IPS DF 4.7 (cell line): ENCODE data around the gene ELOA2.
"Not testable (repeated sequence)": the region's sequence is repeated elsewhere in the genome, so short reads cannot be mapped to it uniquely, and the experiment has no call there.

Source experiments
- DNase-seq: peaks from one replicate; pipeline ENCODE4 v3.0.0-alpha.2; 2013; ENCODE audit warnings: low spot score; ENCODE audit errors: extremely low read depth

Gene ELOA2, protein sequence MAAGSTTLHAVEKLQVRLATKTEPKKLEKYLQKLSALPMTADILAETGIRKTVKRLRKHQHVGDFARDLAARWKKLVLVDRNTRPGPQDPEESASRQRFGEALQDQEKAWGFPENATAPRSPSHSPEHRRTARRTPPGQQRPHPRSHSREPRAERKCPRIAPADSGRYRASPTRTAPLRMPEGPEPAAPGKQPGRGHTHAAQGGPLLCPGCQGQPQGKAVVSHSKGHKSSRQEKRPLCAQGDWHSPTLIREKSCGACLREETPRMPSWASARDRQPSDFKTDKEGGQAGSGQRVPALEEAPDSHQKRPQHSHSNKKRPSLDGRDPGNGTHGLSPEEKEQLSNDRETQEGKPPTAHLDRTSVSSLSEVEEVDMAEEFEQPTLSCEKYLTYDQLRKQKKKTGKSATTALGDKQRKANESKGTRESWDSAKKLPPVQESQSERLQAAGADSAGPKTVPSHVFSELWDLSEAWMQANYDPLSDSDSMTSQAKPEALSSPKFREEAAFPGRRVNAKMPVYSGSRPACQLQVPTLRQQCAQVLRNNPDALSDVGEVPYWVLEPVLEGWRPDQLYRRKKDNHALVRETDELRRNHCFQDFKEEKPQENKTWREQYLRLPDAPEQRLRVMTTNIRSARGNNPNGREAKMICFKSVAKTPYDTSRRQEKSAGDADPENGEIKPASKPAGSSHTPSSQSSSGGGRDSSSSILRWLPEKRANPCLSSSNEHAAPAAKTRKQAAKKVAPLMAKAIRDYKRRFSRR

GRCh38 chr18:47035156-47035671, at the start of gene ELOA2:
ELOA2 (minus strand) TSS chr18:47035621; CDS start chr18:47035264, 357 bp downstream.
- DNase-seq = no peak

DNA sequence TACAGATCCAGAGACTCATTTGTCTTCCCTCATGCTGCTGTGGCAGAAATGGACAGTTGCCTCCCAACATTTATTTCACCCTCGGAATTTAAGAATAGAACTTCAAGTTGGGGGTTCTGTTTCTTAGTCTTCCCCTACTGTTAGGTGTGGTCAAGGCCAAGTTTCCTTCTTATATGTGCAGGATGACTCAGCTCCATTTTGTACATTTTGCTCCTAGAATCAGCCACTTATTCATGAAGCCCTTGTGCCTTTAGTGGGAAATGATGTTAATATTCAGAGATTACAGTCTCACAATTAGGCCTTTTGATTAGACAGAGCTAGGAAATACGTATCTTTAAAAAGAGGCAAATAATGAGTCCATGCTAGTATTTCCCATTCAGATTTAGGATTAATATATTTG, 46.2 kb upstream of the ELOA2 start:
- DNase-seq = no peak

- no peak for DNase-seq
These were observed 45.5 kb upstream of the ELOA2 start for GRCh38 chr18:47080872-47081271.

- DNase-seq = no peak
These were observed 41.7 kb upstream of the ELOA2 start for GRCh38 chr18:47077111-47077510.

DNA sequence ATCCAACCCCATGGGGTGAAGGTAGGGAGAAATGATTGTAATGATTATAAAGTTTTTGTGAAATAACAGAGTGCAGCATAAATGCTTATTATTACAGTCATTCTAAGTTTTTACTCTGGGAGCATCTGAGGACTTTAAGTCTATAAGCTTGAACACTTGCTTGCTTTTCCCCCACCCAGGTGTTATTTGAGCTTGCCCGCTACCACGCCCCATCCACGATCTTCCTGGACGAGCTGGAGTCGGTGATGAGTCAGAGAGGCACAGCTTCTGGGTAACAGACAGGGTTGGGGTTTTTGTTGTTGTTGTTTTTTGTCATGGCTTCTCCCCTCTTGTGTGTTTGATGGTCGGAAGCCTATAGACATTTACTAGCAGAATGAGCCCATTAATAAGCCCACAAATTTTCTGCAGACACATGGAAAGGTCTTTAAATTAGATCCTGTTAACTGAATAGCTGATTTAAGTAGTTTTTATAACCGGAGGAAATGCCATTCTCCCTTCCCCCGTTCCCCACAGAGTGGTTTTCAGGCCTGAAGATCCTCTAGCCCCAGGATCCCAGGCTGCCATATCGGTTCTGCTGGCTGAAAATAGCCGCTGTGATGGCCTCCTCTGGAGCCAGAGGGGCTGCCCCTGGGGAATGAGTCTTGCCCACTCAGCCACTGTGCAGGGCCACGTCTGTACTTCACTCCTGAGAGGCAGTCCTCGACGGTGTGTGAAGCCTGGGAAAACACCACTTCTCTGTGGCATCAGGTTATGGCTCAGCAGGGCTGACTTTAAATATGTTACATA, 39.9 kb upstream of the ELOA2 start:
- DNase-seq = no peak

GRCh38 chr18:47067648-47068047, 32.2 kb upstream of the ELOA2 start:
- no peak for DNase-seq

DNA sequence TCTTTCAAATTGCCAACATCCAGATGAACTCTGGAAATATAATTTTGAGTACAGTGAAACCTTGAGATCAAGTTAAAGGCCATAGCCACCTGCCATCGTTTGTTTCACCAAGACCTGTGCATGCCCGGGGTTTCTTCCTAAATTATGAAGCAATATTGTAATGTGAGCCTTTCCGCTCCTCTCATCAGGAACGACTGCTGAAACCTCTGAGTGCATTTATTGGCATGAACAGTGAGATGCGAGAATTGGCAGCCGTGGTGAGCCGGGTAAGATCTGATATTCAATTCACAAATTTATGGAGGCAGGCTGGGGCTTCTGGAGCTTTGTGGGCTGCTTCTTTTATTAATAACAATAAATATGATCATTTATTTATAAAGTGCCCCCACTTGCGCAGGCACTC, 27.7 kb upstream of the ELOA2 start:
- DNase-seq = no peak

GRCh38 chr18:47062471-47062870, 27.1 kb upstream of the ELOA2 start:
- no peak for DNase-seq

GRCh38 chr18:47054369-47054768, 18.9 kb upstream of the ELOA2 start:
- no peak for DNase-seq

DNA sequence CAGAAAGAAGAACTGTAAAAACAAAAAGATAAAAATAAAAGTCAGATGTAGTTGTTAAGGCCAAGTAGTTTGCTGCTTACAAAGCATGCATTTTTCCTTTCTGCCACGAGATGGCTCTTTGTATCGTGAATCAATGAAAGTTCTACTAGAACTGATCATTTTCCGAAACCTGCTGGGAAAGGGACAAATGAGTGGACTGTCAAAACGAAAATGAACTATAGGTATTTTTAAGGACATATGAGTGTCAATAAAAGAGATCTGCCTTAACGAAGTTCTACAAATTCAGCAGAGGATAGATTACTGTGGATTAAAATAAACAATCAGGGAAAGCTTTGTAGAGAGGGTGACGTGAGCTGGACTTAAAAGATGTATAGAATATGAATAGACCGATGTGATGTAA, 15.0 kb upstream of the ELOA2 start:
- peak; percentile 14 for DNase-seq

GRCh38 chr18:47040982-47041381, 5.6 kb upstream of the ELOA2 start:
- no peak for DNase-seq

DNA sequence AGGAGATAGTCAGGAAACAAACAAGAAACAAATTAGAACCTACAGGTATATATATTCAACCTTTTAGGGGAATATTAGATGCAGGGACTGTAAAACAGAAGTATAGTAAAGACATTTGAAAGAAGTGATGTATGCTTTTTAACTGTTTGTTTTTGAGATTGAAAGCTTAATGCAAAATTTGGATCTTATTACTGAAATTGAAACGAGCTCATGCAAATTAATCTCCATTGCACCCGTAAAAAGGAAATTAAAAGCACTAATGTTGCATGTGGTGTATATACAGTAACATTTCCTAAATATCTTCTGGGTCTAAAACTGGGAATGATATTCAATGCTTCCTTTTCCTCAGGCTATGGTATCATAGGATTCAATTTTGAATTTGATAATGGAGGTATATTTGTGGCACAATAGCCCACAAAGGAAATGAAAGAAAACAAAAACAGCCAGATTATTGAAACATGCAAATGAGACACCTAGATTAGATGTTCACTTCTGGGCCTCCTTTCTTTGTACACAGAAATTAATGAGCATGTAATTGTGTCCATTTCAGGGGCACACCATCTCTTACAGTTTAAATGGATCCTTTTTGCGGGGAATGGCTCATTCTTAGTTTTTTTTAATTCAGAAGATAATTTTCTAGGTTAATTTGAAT, 1.6 kb upstream of the ELOA2 start:
- DNase-seq = no peak

GRCh38 chr18:47036298-47036874, 965 bp upstream of the ELOA2 start:
- DNase-seq = peak; percentile 16

DNA sequence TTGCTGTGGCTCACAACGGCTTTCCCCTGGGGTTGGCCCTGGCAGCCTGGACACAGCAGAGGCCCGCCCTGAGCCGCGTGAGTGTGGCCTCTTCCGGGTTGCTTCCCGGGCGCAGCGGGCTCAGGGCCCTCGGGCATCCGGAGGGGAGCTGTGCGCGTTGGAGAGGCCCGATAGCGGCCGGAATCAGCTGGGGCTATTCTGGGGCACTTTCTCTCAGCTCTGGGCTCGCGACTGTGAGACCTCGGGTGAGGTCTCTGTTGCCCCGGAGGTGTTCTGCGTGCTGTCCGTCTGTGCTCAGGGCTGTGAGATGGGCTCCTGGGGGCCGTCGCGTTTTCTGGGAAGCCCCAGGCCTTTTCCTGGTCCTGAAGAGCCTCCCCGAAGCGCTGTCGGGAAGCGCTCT, 830 bp downstream of the ELOA2 start:
- DNase-seq = not testable (repeated sequence)

- DNase-seq = no peak
These were observed 2.5 kb downstream of the ELOA2 start for GRCh38 chr18:47032945-47033344.

DNA sequence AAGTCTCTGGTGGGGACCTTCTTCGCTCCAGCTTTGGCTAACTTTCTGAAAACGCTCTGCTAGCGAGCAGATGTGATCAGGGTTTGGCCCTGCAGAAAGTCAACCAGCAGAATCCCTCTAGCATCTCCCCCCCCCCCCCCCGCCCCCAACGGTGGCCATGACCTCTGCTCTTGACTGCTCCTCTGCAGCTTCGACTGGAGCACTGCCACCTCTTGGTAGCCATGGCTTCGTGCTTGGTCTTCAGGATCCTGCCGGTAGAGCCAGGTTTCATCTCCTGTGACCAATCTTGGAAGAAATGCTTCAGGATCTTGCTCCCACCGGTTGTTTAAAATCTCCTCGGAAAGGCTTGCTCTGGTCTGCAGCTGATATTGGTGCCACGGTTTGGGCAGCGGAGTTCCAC, 4.5 kb downstream of the ELOA2 start:
- DNase-seq = not testable (repeated sequence)

DNA sequence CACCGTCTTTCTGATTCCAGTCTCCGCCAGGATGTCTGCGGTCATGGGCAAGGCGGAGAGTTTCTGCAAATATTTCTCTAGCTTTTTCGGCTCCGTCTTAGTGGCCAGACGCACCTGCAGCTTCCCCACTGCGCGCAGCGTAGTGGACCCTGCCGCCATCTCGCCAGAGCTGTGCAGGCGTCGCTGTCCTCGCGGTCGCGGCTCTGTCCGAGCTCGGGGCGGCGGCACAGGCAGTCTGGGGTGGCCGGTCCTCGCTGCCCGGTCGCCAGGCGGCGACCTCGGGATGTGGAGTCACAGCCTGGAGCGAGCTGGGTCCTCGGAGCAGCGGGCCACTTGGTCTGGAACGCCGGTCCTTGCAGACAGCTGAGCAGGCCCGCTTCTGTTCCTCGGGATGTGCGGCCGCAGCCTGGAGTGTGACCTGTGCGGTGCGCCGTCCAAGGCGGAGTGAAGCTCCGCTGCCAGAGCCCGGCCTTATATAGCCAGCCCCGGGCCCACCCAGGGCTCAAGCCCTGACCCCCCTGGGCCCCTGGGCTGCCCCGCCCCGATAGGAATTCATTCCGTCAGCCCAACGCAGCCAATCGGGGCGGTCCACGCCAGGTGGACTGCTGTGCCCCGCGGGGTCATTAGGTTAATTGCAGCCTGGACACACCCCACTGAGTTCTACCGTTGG, 5.6 kb downstream of the ELOA2 start:
- DNase-seq = not testable (repeated sequence)

- not testable (repeated sequence) for DNase-seq
These were observed 6.7 kb downstream of the ELOA2 start for GRCh38 chr18:47028738-47029137.

- DNase-seq = not testable (repeated sequence)
These were observed 9.8 kb downstream of the ELOA2 start for GRCh38 chr18:47025557-47026174.
